NCI-H345 treated with DMSO at 0.1 percent for 48 hours (cell line): Measurements from ENCODE around the gene POLA2.
"Not testable (repeated sequence)": the region's sequence is repeated elsewhere in the genome, so short reads cannot be mapped to it uniquely, and the experiment has no call there.

Source experiments
- DNase-seq: peaks from one replicate; lab custom pipeline; 2025; ENCODE audit not compliant: unreplicated experiment; lab: John Stamatoyannopoulos, UW

The POLA2 gene

DNA sequence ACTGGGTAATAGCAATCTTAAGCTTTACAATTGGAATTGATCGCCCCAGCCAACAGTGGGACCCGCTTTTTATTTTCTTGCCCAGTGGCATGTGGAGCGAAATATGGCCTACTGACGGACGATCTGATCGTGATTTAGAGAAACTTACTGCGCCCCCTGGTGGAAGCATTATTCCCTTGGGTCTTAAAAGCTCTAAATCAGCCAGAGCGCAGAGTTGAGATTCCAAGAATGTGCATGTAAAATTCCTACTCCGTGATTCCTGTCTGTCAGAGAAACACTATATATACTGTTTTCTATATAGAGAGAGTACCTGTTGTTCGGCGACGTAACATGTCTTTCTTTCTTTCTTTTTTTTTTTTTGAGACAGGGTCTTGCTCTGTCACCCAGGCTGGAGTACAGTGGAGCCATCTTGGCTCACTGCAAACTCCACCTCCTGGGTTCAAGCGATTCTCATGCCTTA lies 68.2 kb downstream of the POLA2 start:
- peak; percentile 72 for DNase-seq

GRCh38 chr11:65330544-65330943 lies 68.8 kb downstream of the POLA2 start:
- no peak for DNase-seq

DNA sequence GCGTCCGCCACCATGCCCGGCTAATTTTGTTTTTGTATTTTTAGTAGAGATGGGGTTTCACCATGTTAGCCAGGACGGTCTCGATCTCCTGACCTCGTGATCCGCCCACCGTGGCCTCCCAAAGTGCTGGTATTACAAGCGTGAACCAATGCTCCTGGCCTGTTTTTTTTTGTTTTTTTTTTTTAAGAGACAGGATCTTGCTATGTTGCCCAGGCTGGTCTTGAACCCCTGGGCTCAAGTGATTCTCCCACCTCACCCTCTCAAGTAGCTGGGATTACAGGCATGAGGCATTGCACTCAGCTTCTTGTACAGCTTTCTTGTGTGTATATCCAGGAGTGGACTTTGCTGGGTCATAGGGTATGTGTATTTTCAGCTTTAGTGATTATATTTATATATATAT lies 70.8 kb downstream of the POLA2 start:
- not testable (repeated sequence) for DNase-seq

GRCh38 chr11:65334696-65335295 lies 73.0 kb downstream of the POLA2 start:
- no peak for DNase-seq

DNA sequence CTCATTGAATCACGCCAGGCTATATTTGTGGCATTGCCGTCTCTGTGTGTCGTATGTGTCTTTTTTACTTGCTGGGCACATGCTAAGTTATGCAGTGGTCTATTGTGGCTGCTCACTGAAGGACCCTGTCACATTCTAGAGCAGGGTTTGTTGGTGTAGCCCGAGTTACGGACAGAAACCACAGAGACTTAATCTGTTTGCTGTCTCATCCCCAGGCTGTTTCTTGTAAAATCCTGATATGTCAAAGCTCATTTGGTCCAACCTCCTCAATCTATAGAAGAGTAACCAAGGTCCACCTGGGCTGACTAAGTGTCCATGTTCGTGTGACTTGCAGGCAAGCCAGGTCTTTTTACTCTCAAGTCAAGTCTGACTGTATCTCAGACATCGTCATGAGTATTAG lies 76.9 kb downstream of the POLA2 start:
- DNase-seq = no peak

DNA sequence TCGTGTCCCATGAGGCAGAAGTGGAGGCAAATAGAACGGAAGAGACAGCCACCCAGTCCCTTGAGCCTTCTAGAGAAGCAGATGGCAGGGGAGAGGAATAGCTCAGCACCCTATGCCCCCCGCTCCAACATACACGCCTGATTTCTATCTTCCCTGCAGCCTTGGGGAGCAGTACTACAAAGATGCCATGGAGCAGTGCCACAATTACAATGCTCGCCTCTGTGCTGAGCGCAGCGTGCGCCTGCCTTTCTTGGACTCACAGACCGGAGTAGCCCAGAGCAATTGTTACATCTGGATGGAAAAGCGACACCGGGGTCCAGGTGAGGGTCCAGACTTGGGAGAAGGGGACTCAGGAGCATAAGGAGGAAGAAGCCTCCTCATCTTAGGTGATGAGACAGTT lies 78.5 kb downstream of the POLA2 start:
- no peak for DNase-seq

DNA sequence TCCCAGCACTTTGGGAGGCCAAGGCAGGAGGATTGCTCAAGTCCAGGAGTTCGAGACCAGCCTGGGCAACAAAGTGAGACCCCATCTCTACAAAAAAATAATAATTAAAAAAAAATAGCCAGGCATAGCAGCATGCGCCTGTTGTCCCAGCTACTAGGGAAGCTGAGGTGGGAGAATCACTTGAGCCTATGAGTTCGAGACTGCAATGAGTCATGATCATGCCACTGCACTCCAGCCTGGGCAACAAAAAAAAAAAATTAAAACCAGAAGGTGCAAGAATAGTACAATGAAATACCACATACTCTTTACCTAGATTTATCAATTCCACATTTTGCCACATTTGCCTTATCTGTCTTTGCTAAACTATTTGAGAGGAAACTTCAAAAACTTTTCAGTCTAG lies 80.1 kb downstream of the POLA2 start:
- DNase-seq = no peak
